OCI-M1 (cell line): ENCODE results near the gene PCDH1.

Experiments used
- DNase-seq: peaks from one replicate; lab custom pipeline; 2025; lab: John Stamatoyannopoulos, UW

PCDH1 gene

GRCh38 chr5:141873933-141874261 is 4.3 kb downstream of the PCDH1 start:
- no peak for DNase-seq

- DNase-seq, result no peak
Measured at GRCh38 chr5:141872496-141873356, 5.5 kb downstream of the PCDH1 start.

- no peak for DNase-seq
Measured at GRCh38 chr5:141871870-141872269, 6.3 kb downstream of the PCDH1 start.

GRCh38 chr5:141870871-141871270 is 7.3 kb downstream of the PCDH1 start:
- DNase-seq, result no peak

GRCh38 chr5:141870228-141870627 is 8.0 kb downstream of the PCDH1 start:
- no peak for DNase-seq

GRCh38 chr5:141869514-141869913 is 8.7 kb downstream of the PCDH1 start:
- DNase-seq, result no peak

GRCh38 chr5:141869040-141869439 is 9.2 kb downstream of the PCDH1 start:
- DNase-seq, result no peak

- no peak for DNase-seq
Measured at GRCh38 chr5:141868541-141868940, 9.7 kb downstream of the PCDH1 start.

- DNase-seq, result no peak
Measured at GRCh38 chr5:141867651-141868050, 10.6 kb downstream of the PCDH1 start.

- no peak for DNase-seq
Measured at GRCh38 chr5:141867139-141867538, 11.1 kb downstream of the PCDH1 start.

- no peak for DNase-seq
Measured at GRCh38 chr5:141866096-141866495, 12.1 kb downstream of the PCDH1 start.

- DNase-seq, result no peak
Measured at GRCh38 chr5:141865406-141865805, 12.8 kb downstream of the PCDH1 start.

- no peak for DNase-seq
Measured at GRCh38 chr5:141864371-141865370, 13.5 kb downstream of the PCDH1 start.

- DNase-seq, result no peak
Measured at GRCh38 chr5:141863569-141864178, 14.5 kb downstream of the PCDH1 start.

GRCh38 chr5:141862936-141863543 is 15.2 kb downstream of the PCDH1 start:
- DNase-seq, result no peak

- DNase-seq, result no peak
Measured at GRCh38 chr5:141861194-141861593, 17.0 kb downstream of the PCDH1 start.

- DNase-seq, result no peak
Measured at GRCh38 chr5:141858079-141858765, 20.0 kb downstream of the PCDH1 start.

- no peak for DNase-seq
Measured at GRCh38 chr5:141857226-141857625, 21.0 kb downstream of the PCDH1 start.

- DNase-seq, result no peak
Measured at GRCh38 chr5:141856037-141856790, 22.0 kb downstream of the PCDH1 start.

GRCh38 chr5:141855265-141856036 is 22.8 kb downstream of the PCDH1 start:
- DNase-seq, result no peak
